HK-2 (cell line): ENCODE measurements around the gene SHE.
A peak's percentile ranks its signal among the peaks of the same experiment; 100 is the strongest.

Experiments used
- DNase-seq: peaks from one replicate; pipeline ENCODE4 v3.0.0-alpha.2; 2018; ENCODE audit not compliant: unreplicated experiment

The SHE gene

GRCh38 chr1:154445040-154445472 lies 57.2 kb downstream of the SHE start:
- peak; percentile 78 for DNase-seq

DNA sequence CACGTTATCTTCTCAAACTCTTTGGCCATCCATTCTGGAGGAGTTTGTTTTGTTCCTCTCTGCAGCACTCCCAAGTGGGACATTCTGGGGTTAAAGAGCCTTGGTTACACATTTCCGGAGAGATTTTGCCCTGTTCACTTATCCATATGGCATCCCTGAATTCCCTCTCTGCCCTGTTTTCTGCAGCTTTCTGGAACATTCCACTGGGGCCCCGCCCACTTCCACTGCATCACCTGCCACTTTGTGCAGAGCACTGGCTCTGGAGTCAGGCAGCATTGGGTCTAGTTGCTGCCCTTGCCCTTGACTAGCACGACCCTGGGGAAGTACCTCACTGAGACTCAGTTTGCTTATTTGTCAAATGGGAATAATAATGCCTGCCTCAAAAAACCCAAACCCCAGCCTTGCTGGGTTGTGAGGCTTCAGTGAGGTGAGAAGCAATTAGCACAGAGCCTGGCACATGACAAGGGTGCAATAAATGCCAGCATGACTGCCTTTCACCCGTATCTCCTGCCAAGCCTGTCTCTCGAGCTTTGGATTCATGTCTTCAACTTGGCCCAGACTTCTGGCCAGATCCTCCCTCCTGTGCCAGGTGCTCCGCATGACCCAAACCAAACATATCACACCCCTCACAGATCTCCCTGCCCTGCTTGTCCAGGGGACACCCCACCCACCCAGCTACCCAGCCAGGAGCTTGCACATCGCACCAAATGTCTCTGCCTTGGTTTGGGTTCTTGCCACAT lies 58.8 kb downstream of the SHE start:
- no peak for DNase-seq

DNA sequence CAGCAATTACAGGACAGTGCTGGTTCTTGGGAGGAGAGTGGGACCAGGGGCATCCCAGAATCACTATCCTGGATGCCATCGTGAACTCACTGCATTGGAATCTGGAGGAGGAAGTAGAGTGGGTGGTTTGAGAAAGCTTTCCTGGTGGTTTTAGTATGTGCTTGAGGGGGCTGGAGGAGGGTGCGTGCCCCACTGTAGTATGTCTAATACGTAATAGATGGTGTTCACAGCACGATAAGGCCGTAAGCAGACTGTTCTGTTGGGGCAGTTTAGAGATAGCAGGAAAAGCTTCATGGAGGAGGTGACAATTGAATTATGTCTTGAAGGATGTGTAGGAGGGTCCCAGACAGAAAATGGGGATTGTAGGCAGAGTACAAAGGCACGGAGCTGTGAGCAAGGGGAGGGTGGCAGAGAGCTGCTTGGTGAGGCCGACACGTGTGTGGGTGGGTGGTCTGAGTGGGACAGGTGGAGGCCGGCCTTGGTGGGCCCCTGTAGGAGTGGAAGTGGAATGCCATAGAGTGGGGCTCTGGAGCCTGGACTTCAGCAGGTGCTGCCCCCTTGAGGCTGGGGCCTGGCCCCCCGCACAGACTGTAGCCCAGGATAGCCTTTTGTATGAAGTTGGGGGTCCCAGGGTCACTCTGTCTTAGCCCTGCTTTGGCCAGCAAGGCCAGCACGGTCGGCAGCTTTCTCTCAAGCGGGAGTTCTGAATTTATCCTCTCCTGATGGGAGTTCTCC lies 60.0 kb downstream of the SHE start:
- DNase-seq = no peak

DNA sequence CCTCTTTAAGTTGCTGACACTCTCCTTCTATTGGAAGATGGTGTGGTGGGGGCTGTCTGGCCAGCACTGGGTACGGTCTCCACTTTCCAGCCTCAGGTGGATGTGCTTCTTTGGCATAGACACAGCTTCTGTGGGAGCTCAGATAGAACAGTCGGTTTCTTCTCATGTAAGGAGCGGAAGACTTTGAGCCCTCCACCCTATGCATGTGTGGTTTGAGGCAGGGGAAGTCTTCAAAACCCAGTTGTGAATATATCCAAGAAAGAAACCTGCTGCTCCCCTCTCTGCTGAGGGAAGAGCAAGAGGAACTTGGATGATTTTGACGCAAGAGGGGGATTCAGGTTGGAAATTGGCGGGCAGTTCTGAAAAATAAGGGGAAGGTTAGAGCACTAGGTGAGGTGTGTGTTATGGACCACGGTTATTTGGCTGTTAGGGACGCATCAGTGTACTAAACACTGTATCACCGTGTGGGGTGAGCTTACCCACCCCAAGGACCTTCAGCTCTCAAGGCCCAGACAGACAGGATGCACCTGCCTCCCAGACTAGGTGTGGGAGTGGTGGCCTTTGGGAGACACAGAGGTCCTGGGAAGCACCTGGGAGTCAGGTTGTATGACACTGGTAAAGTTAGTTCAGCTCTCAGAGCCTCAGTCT lies 60.8 kb downstream of the SHE start:
- no peak for DNase-seq

DNA sequence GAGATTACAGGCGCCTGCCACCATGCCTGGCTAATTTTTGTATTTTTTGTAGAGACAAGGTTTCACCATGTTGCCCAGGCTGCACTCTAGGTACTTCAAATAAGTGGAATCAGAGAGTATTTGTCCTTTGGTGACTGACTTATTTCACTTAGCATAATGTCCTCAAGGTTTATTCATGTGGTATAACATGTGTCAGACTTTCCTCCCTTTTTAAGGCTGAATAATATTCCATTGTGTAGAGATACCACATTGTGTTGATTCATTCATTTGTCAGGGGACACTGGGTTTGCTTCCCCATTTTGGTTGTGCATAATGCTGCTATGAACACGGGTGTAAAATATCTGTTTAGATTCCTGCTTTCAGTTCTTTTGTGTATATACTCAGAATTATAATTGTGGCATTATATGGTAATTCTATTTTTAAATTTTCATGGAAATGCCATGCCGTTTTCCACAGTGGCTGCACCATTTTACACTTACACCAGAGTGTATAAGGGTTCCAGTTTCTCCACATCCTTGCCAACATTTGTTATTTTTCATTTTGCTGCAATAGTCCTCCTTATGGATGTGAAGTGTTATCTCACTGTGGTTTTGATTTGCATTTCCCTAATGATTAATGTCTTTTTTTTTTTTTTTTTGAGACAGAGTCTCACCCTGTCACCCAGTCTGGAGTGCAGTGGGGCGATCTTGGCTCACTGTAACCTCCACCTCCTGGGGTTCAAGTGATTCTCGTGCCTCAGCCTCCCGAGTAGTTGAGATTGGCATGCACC lies 62.0 kb downstream of the SHE start:
- no peak for DNase-seq

GRCh38 chr1:154436433-154436832 lies 65.8 kb downstream of the SHE start:
- DNase-seq = no peak

GRCh38 chr1:154435599-154436200 lies 66.5 kb downstream of the SHE start:
- DNase-seq = no peak

- DNase-seq = no peak
Measured at GRCh38 chr1:154434346-154435085, 67.7 kb downstream of the SHE start.

DNA sequence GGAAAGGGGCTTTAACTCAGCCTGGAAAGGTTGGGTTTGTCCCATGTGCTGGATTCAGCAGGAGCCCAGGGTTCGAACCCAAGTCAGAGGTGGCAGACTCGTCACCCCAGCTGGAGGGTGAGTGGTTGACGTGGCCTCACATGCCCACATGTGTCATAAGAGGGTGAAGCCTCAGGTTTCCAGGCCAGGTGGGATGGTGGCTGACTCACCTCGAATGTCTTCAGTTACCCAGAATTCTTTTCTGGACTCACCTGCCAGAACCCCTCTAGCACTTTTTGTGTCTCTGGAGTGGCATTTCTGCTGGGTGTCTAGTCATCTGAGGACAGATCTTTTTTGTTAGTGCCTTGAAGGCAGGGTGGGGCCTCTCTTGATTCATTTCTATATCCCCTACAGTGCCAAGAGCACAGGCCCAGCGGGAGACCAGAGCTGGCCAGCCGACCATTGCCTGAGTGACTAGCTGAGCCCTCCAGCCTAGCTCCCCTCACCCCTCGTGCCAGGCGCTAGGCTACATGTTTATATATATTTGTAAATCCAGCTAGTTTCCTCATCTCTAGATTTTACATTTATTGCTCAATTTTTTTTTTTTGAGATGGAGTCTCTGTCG lies 68.9 kb downstream of the SHE start:
- DNase-seq = no peak

- peak; percentile 87 for DNase-seq
Measured at GRCh38 chr1:154431586-154432373, 70.4 kb downstream of the SHE start.

DNA sequence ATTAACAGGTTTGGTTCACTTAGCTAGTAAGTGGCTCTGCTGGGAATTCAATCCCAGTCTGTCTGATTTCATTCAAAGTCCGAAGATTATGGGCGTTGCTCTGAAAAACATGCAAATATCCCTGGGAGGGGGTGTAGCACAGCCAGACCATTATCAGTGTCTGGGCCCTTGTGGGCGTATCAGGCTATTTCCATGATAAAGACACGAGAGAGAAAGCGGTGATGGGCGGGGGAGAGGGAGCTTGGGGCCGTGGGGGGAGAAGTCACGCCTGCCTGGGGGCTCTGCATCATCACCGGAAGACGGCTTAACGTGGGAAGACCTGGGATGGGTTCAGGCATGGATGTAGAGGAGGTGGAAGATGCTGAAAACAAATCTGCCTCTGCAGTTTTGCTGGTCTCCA lies 71.3 kb downstream of the SHE start:
- no peak for DNase-seq

DNA sequence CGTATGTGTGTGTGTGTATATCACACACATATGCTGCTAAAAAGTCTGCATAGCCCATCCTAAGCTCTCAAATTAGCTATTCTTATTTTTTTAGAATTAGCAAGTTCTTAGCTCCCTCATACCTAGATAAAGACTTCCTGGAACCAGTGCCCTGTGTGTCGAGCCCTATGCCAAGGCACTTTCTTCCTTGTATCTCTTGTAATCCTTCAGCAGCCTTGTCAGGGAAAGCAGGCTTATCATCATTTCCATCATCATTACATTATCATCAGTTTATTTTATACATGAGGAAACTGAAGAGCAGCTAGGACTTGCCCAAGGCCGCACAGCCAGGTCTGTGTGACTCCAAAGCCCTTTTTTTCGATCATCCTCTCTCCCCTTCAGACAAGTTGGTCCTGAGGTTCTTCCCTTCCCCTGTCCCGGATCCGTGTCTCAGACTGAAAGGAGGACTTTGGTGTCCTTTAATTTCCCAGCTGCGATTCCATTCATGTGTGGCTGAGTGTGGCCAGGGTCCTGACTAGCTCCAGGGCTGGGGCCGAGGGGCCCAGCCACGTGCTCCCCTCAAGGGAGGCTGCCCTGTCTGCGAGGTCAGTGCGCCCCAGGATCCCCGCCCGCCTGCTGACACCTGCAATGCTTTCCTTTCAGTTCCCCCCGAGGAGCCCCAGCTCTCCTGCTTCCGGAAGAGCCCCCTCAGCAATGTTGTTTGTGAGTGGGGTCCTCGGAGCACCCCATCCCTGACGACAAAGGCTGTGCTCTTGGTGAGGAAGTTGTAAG lies 72.2 kb downstream of the SHE start:
- DNase-seq = no peak
